ENCODE measurements around the gene ZDHHC22. TPM values are rescaled to one million over a fixed set of nuclear protein-coding genes. Genes with fewer than 3 reads are reported as not detected.

The ZDHHC22 gene
- total and polyA plus RNA-seq, 2 experiments from 2014 or later: 17.6 to 32.1 TPM

- Histone ChIP-seq H3K27me3 (ENCODE audit: insufficient read depth) (no peaks in the 10 kb centered on the region), H3F3A (replicated peaks; ENCODE audit: low read depth) (no peaks in the 10 kb centered on the region; the same call in 1 of the 2 replicates), H2AFZ (no peak overlapping the region), H3K36me3 (ENCODE audit: insufficient read depth) (no peaks in the 10 kb centered on the region), H3K79me2 (replicated peaks; ENCODE audit: insufficient read depth) (no peaks in the 10 kb centered on the region), H3K4me1 (ENCODE audit: insufficient read depth) (peaks cover 19% of the 10 kb centered on the region), H3K4me2 (peak overlapping the region; percentile 10), H3K27ac (ENCODE audit: low read depth) (peak overlapping the region; percentile 81), H4K20me1 (replicated peaks; ENCODE audit: insufficient read depth) (no peaks in the 10 kb centered on the region), H3K9me2 (ENCODE audit: insufficient read depth) (no peaks in the 10 kb centered on the region), H3K4me3 (peak overlapping the region; percentile 3; the same call in 1 of the 2 replicates)
- ATAC-seq (peak; percentile 6; the same call in 1 of the 3 replicates), DNase-seq (ENCODE audit: low spot score) (no peak)
- H3K27me3 Mint-ChIP-seq (ENCODE audit: insufficient read depth, low read depth, poor library complexity): peaks cover 2% of the 10 kb centered on the region
- TF ChIP-seq ETS1 (IDR thresholded peaks at IDR 0.05) (no peak), ZNF331 (CRISPR knock-in tag; IDR thresholded peaks at IDR 0.05; ENCODE audit: low read depth) (no peak), REST (IDR thresholded peaks at IDR 0.05; ENCODE audit: unreplicated experiment) (no peak), CTCF (conservative IDR thresholded peaks at IDR 0.05; ENCODE audit: low read depth in 2 of 2) (no peak), ZNF462 (CRISPR knock-in tag; IDR thresholded peaks at IDR 0.05) (no peak), STAT1 (IDR thresholded peaks at IDR 0.05; ENCODE audit: unreplicated experiment) (no peak), NANOG (IDR thresholded peaks at IDR 0.05; ENCODE audit: borderline replicate concordance) (no peak), ZNF114 (CRISPR knock-in tag; IDR thresholded peaks at IDR 0.05) (no peak), POLR2AphosphoS5 (IDR thresholded peaks at IDR 0.05; ENCODE audit: low read depth) (no peak), EZH2phosphoT487 (IDR thresholded peaks at IDR 0.05; ENCODE audit: unreplicated experiment) (no peak), CREB1 (CRISPR knock-in tag; IDR thresholded peaks at IDR 0.05; ENCODE audit: low read depth) (no peak), EZH2 (IDR thresholded peaks at IDR 0.05; ENCODE audit: low read depth, unreplicated experiment) (no peak), JUNB (IDR thresholded peaks at IDR 0.05; ENCODE audit: unreplicated experiment) (no peak)
- peak overlapping the region; percentile 52 for H3K4me3 Mint-ChIP-seq
- H3K36me3 Mint-ChIP-seq (ENCODE audit: low read depth): peaks cover 11% of the 10 kb centered on the region; the same call in 2 of the 3 replicates
- peaks cover 21% of the 10 kb centered on the region for H3K9me3 Mint-ChIP-seq
- H3K27ac Mint-ChIP-seq: peak overlapping the region; percentile 98
- H3K4me1 Mint-ChIP-seq: peaks cover 49% of the 10 kb centered on the region
Measured at GRCh38 chr14:77087631-77088030, 54.0 kb downstream of the ZDHHC22 start.
